Prostate gland (tissue), 2 donors: Measurements from ENCODE around the gene GUCY1A2.

Source experiments
- POLR2A ChIP-seq: fragments of 450-650 bp; IDR thresholded peaks from one replicate; pipeline ENCODE4 v1.6.1; 2016; ENCODE audit warnings: antibody characterized with exemption, mild to moderate bottlenecking
- TF ChIP-seq, protein P1 (sequence below), 4 experiments: fragments of 200-600 bp in 2 of 4; fragments of 450-650 bp in 2 of 4; sonication (generic) in 2 of 4; IDR thresholded peaks; 1 replicate in 3 of 4; 2 replicates in 1 of 4; pipeline ENCODE4 v1.5.1; 2016 to 2019; ENCODE audit warnings: antibody characterized with exemption in 4 of 4, mild to moderate bottlenecking in 2 of 4, moderate library complexity in 2 of 4

DNA sequence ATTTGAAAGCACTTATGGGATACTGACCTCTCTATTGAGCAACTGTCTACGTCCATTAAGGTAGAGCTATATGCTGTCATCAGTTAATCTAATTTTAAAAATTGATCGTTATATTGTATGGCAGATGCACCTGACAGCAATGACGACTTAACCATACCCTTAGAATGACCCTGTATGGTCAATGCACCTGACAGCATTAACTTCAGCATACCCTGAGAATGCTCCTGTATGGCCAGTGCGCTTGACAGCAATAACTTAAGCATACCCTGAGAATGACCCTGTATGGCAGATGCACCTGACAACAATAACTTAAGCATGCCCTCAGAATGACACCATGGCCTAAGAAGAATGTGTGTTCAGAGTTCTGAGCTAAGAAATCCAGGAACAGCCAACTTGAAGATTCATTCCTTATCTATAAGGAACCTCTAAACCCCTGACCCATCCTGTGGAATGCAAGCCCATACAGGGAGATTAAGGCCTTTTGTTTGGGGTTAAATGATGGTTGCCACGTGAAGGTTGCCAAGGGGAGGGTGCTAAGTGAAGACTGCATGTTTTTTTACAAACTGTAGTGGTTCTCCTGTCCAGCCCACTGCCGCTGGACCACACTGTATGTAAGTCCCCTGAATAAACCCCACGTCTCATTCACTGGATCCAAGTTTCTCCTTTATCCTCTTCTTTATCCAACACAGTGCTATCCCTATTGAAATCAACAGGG is 138.3 kb downstream of the GUCY1A2 start:
- TF ChIP-seq POLR2A = no peak
- TF ChIP-seq, protein P1, sequence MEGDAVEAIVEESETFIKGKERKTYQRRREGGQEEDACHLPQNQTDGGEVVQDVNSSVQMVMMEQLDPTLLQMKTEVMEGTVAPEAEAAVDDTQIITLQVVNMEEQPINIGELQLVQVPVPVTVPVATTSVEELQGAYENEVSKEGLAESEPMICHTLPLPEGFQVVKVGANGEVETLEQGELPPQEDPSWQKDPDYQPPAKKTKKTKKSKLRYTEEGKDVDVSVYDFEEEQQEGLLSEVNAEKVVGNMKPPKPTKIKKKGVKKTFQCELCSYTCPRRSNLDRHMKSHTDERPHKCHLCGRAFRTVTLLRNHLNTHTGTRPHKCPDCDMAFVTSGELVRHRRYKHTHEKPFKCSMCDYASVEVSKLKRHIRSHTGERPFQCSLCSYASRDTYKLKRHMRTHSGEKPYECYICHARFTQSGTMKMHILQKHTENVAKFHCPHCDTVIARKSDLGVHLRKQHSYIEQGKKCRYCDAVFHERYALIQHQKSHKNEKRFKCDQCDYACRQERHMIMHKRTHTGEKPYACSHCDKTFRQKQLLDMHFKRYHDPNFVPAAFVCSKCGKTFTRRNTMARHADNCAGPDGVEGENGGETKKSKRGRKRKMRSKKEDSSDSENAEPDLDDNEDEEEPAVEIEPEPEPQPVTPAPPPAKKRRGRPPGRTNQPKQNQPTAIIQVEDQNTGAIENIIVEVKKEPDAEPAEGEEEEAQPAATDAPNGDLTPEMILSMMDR (IDR thresholded peaks at IDR 0.05) = no peak
